DOHH2 (cell line): ENCODE measurements around the gene EID2B.

Source experiments
- EZH2phosphoT487 ChIP-seq: fragments of 200-600 bp; sonication (generic); IDR thresholded peaks from 2 replicates; pipeline ENCODE4 v1.6.1; 2017; ENCODE audit warnings: borderline replicate concordance, mild to moderate bottlenecking, antibody characterized with exemption, low read length, moderate library complexity, mixed read lengths
- TF ChIP-seq, protein P1 (sequence below): fragments of 200-600 bp; sonication (generic); IDR thresholded peaks from one replicate; pipeline ENCODE4 v1.5.1; 2014; ENCODE audit warnings: antibody characterized with exemption, mild to moderate bottlenecking, low read depth, low read length; ENCODE audit not compliant: poor library complexity, severe bottlenecking

DNA sequence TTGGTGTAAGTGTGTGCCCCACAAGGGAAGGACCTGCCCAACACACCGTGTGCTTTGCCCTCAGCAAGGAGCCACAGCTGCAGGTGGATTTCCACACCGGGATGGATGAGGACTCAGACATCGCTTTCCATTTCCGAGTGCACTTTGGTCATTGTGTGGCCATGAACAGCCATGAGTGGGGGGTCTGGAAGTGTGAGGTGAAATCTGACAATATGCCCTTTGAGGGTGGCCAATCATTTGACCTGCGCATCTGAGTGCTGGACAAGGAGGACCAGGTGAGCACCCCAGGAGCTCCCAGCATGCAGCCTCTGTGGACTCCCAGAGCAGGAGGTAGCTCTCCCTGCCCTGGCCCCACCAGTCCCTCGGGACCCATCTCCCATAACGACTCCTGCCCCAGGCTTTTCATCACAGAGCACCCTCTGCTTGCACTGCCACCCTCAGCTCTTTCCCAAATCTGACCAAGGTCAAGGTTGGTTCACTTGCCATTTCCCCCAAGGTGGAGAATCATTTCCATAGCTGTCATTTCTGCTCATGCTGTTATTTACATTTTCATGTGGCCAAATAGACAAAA, 20.5 kb upstream of the EID2B start:
- TF ChIP-seq, protein P1, sequence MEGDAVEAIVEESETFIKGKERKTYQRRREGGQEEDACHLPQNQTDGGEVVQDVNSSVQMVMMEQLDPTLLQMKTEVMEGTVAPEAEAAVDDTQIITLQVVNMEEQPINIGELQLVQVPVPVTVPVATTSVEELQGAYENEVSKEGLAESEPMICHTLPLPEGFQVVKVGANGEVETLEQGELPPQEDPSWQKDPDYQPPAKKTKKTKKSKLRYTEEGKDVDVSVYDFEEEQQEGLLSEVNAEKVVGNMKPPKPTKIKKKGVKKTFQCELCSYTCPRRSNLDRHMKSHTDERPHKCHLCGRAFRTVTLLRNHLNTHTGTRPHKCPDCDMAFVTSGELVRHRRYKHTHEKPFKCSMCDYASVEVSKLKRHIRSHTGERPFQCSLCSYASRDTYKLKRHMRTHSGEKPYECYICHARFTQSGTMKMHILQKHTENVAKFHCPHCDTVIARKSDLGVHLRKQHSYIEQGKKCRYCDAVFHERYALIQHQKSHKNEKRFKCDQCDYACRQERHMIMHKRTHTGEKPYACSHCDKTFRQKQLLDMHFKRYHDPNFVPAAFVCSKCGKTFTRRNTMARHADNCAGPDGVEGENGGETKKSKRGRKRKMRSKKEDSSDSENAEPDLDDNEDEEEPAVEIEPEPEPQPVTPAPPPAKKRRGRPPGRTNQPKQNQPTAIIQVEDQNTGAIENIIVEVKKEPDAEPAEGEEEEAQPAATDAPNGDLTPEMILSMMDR = no peak
- no peak for TF ChIP-seq EZH2phosphoT487
